A549 (cell line): ENCODE measurements around the gene COL12A1.

ENCODE experiments used
- CTCF ChIP-seq: fragments of >200 bp; sonication (Bioruptor Twin); formaldehyde crosslinking; IDR thresholded peaks from 3 replicates; pipeline ENCODE4 v1.5.1; 2016
- EP300 ChIP-seq, 2 experiments: fragments of >200 bp; sonication (Bioruptor Twin); formaldehyde crosslinking; IDR thresholded peaks; 2 replicates in 1 of 2; 3 replicates in 1 of 2; pipeline ENCODE4 v1.6.1; 2016 to 2017
- HOXA7 ChIP-seq: fragments of 250-450 bp; sonication (Bioruptor Pico); IDR thresholded peaks from 2 replicates; pipeline ENCODE4 v1.5.0; 2020; ENCODE audit warnings: mild to moderate bottlenecking, moderate library complexity
- JUN ChIP-seq, 2 experiments: fragments of >200 bp; sonication (Bioruptor Twin); formaldehyde crosslinking; IDR thresholded peaks; 2 replicates in 1 of 2; 3 replicates in 1 of 2; pipeline ENCODE4 v1.6.1; 2016 to 2017
- POLR2A ChIP-seq: IDR thresholded peaks from 2 replicates; pipeline ENCODE4 v1.6.1; 2012; ENCODE audit warnings: mild to moderate bottlenecking, low read length

- TF ChIP-seq CTCF (no peak), JUN (IDR thresholded peaks at IDR 0.05) (no peak), EP300 (IDR thresholded peaks at IDR 0.05) (no peak), HOXA7 (CRISPR knock-in tag) (no peak), POLR2A (no peak)
Measured at GRCh38 chr6:75114195-75114594, 91.7 kb downstream of the COL12A1 start.
